Activated CD8-positive, alpha-beta T cell treated with anti-CD3 and anti-CD28 coated beads, Interleukin-2, amount 10 ng/mL, durations not matched to agents 7 days and 5 days (primary cell): Measurements from ENCODE around the gene MOCS1. TPM values are rescaled to one million over a fixed set of nuclear protein-coding genes. Genes with fewer than 3 reads are reported as not detected.

Experiments
- ATAC-seq: fragments of 150-1000 bp; cut with Tn5 transposase; one replicate; pipeline ENCODE4 v1.10.0; 2021; ENCODE audit warnings: moderate library complexity
- CTCF ChIA-PET: fragments of 350-600 bp; sonication (Branson Sonifier 250); formaldehyde crosslinking; loops from one replicate; lab custom pipeline; 2021; ENCODE audit warnings: antibody characterized with exemption; lab: Charles Lee
- POLR2A ChIA-PET: fragments of 350-600 bp; sonication (Branson Sonifier 250); formaldehyde crosslinking; loops from one replicate; lab custom pipeline; 2021; ENCODE audit warnings: antibody characterized with exemption; lab: Charles Lee
- DNase-seq: peaks from one replicate; pipeline ENCODE4 v3.0.0-alpha.2; 2020
- H3K27ac Mint-ChIP-seq: one replicate; pipeline ENCODE4 v1.8.0; 2021; ENCODE audit warnings: mild to moderate bottlenecking, mixed read lengths
- H3K27me3 Mint-ChIP-seq: one replicate; pipeline ENCODE4 v1.8.0; 2021; ENCODE audit warnings: low read depth, mixed read lengths
- H3K36me3 Mint-ChIP-seq: one replicate; pipeline ENCODE4 v1.8.0; 2021; ENCODE audit warnings: low read depth, mixed read lengths
- H3K4me1 Mint-ChIP-seq: one replicate; pipeline ENCODE4 v1.8.0; 2021; ENCODE audit warnings: low read depth, mixed read lengths
- H3K4me3 Mint-ChIP-seq: one replicate; pipeline ENCODE4 v1.8.0; 2021; ENCODE audit warnings: mild to moderate bottlenecking, mixed read lengths
- H3K9me3 Mint-ChIP-seq: one replicate; pipeline ENCODE4 v1.8.0; 2022; ENCODE audit warnings: mixed read lengths; ENCODE audit not compliant: insufficient read depth
- total RNA-seq, 2 experiments: library from RNA; stranded (reverse); gene quantifications; one replicate each; pipeline ENCODE4 v1.2.3, GENCODE V29; 2021

Gene MOCS1
- total RNA-seq, 2 experiments from 2014 or later, result not detected

- Mint-ChIP-seq H3K27me3 (no peaks in the 10 kb centered on the region), H3K9me3 (no peaks in the 10 kb centered on the region), H3K27ac (no peak overlapping the region), H3K4me3 (no peak overlapping the region), H3K4me1 (no peaks in the 10 kb centered on the region), H3K36me3 (no peaks in the 10 kb centered on the region)
- DNase-seq, result no peak
- ChIA-PET POLR2A (no interaction called here), CTCF (no interaction called here)
- no peak for ATAC-seq
These were observed 27.9 kb downstream of the MOCS1 start for GRCh38 chr6:39906318-39906761.

- Mint-ChIP-seq H3K27ac (no peak overlapping the region), H3K9me3 (no peaks in the 10 kb centered on the region), H3K4me1 (no peaks in the 10 kb centered on the region), H3K27me3 (no peaks in the 10 kb centered on the region), H3K36me3 (no peaks in the 10 kb centered on the region), H3K4me3 (no peak overlapping the region)
- ChIA-PET POLR2A (no interaction called here), CTCF (no interaction called here)
- DNase-seq (no peak), ATAC-seq (no peak)
These were observed 28.7 kb downstream of the MOCS1 start for GRCh38 chr6:39905640-39905975.

- ATAC-seq, result no peak
- Mint-ChIP-seq H3K27ac (no peak overlapping the region), H3K27me3 (no peaks in the 10 kb centered on the region), H3K4me1 (no peaks in the 10 kb centered on the region), H3K9me3 (no peaks in the 10 kb centered on the region), H3K36me3 (no peaks in the 10 kb centered on the region), H3K4me3 (no peak overlapping the region)
- ChIA-PET CTCF (no interaction called here), POLR2A (no interaction called here)
- no peak for DNase-seq
These were observed 29.2 kb downstream of the MOCS1 start for GRCh38 chr6:39904946-39905639.

- H3K4me3 Mint-ChIP-seq, result no peak overlapping the region
- ChIA-PET POLR2A (no interaction called here), CTCF (no interaction called here)
- H3K27ac Mint-ChIP-seq, result no peak overlapping the region
- H3K27me3 Mint-ChIP-seq, result no peaks in the 10 kb centered on the region
- ATAC-seq, result no peak
- H3K4me1 Mint-ChIP-seq, result no peaks in the 10 kb centered on the region
- H3K36me3 Mint-ChIP-seq, result no peaks in the 10 kb centered on the region
- DNase-seq, result no peak
- H3K9me3 Mint-ChIP-seq, result no peaks in the 10 kb centered on the region
These were observed 30.6 kb downstream of the MOCS1 start for GRCh38 chr6:39903656-39904055.

- no peaks in the 10 kb centered on the region for H3K27me3 Mint-ChIP-seq
- ATAC-seq (no peak), DNase-seq (no peak)
- H3K4me3 Mint-ChIP-seq, result no peak overlapping the region
- POLR2A ChIA-PET, result no interaction called here
- no peaks in the 10 kb centered on the region for H3K36me3 Mint-ChIP-seq
- CTCF ChIA-PET, result no interaction called here
- no peak overlapping the region for H3K27ac Mint-ChIP-seq
- H3K9me3 Mint-ChIP-seq, result no peaks in the 10 kb centered on the region
- H3K4me1 Mint-ChIP-seq, result no peaks in the 10 kb centered on the region
These were observed 31.3 kb downstream of the MOCS1 start for GRCh38 chr6:39902786-39903465.

DNA sequence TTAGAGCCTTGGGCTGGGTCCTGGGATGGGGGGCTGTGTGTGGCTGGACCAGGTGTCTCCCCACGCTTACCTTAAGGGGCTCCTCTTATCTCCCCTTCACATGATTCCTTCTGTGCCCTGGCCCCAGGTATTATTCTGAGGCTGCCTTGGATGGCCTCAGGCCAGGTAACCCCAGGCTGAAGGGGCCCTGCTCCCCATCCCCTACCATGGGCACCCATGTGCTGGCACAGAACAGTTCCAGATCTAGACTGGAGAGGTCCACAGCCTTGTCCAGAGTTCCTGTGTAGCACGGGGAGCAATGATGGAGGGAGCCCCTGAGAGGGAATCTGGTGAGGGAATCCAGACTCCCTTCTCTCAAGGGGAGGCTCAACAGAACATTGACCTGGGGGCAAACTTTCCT is 32.1 kb downstream of the MOCS1 start:
- POLR2A ChIA-PET, result no interaction called here
- Mint-ChIP-seq H3K4me1 (no peaks in the 10 kb centered on the region), H3K36me3 (no peaks in the 10 kb centered on the region), H3K4me3 (no peak overlapping the region), H3K27ac (no peak overlapping the region), H3K9me3 (no peaks in the 10 kb centered on the region), H3K27me3 (no peaks in the 10 kb centered on the region)
- DNase-seq (no peak), ATAC-seq (no peak)
- CTCF ChIA-PET, result no interaction called here

GRCh38 chr6:39901670-39902069 is 32.6 kb downstream of the MOCS1 start:
- Mint-ChIP-seq H3K27ac (no peak overlapping the region), H3K4me3 (no peak overlapping the region), H3K36me3 (no peaks in the 10 kb centered on the region), H3K27me3 (no peaks in the 10 kb centered on the region), H3K4me1 (no peaks in the 10 kb centered on the region), H3K9me3 (no peaks in the 10 kb centered on the region)
- ATAC-seq (no peak), DNase-seq (no peak)
- ChIA-PET CTCF (no interaction called here), POLR2A (no interaction called here)

GRCh38 chr6:39901116-39901655 is 33.1 kb downstream of the MOCS1 start:
- POLR2A ChIA-PET, result no interaction called here
- H3K9me3 Mint-ChIP-seq, result no peaks in the 10 kb centered on the region
- no peak overlapping the region for H3K4me3 Mint-ChIP-seq
- H3K36me3 Mint-ChIP-seq, result no peaks in the 10 kb centered on the region
- ATAC-seq, result no peak
- CTCF ChIA-PET, result no interaction called here
- no peak overlapping the region for H3K27ac Mint-ChIP-seq
- H3K4me1 Mint-ChIP-seq, result no peaks in the 10 kb centered on the region
- no peak for DNase-seq
- no peaks in the 10 kb centered on the region for H3K27me3 Mint-ChIP-seq

DNA sequence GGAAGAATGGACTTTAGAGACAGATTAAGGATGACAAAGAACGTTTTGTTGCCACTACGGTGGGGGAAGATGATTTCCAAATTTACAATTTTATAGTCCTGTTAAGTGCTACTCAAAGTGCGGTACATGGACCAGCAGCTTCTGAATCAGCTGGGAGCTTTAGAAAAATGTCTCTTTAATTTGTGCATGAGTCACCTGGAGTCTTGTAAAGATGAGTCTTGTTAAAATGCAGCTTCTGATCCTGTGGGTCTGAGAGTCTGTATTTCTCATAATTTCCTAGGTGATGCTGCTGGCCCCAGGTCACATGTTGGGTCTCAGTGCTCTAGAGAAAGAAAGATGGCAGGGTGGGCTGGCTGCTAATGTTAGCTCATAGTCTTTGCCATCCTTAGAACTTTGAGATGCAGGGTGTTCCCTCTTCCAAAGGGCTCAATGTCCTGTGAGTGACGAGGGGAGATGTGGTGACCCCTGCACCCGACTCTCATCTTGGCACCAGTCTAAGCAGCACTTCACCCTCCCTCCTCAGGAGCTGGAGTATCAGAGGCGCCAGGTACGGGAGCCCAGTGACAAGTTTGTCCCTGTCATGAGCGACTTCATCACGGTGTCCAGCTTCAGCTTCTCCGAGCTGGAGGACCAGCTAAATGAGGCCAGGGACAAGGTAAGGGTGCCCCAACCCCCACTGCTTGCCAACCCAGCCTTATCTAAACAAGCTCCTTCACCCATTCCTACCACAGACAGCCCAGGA is 34.5 kb downstream of the MOCS1 start:
- DNase-seq (no peak), ATAC-seq (no peak)
- H3K27ac Mint-ChIP-seq, result no peak overlapping the region
- H3K4me3 Mint-ChIP-seq, result no peak overlapping the region
- H3K27me3 Mint-ChIP-seq, result no peaks in the 10 kb centered on the region
- POLR2A ChIA-PET, result no interaction called here
- CTCF ChIA-PET, result no interaction called here
- H3K36me3 Mint-ChIP-seq, result no peaks in the 10 kb centered on the region
- no peaks in the 10 kb centered on the region for H3K4me1 Mint-ChIP-seq
- H3K9me3 Mint-ChIP-seq, result no peaks in the 10 kb centered on the region

DNA sequence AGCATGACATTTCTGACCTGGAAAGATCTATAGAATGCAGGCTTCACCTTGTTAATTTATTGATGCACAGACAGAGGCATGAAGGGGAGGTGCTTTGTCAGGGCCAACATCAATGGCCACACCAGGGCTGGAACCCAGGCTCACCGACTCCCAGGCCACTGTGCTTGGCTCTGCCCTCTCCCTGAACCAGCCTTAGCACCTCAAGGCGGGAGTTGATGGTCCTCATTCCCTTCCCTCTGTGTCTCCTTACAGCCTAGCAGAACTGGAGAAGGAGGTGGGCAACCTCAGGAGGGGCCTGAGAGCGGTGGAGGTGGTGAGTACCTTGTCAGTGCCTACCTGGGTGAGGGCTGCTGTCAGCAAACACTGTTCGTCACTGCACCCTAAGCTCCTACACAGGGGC is 35.6 kb downstream of the MOCS1 start:
- ChIA-PET POLR2A (no interaction called here), CTCF (no interaction called here)
- H3K27me3 Mint-ChIP-seq, result no peaks in the 10 kb centered on the region
- ATAC-seq (no peak), DNase-seq (no peak)
- no peaks in the 10 kb centered on the region for H3K9me3 Mint-ChIP-seq
- H3K36me3 Mint-ChIP-seq, result no peaks in the 10 kb centered on the region
- no peak overlapping the region for H3K27ac Mint-ChIP-seq
- H3K4me1 Mint-ChIP-seq, result no peaks in the 10 kb centered on the region
- H3K4me3 Mint-ChIP-seq, result no peak overlapping the region

- POLR2A ChIA-PET, result no interaction called here
- H3K4me3 Mint-ChIP-seq, result no peak overlapping the region
- no peak overlapping the region for H3K27ac Mint-ChIP-seq
- ATAC-seq (no peak), DNase-seq (no peak)
- CTCF ChIA-PET, result no interaction called here
- no peaks in the 10 kb centered on the region for H3K4me1 Mint-ChIP-seq
- no peaks in the 10 kb centered on the region for H3K36me3 Mint-ChIP-seq
- H3K27me3 Mint-ChIP-seq, result no peaks in the 10 kb centered on the region
- H3K9me3 Mint-ChIP-seq, result no peaks in the 10 kb centered on the region
These were observed 36.6 kb downstream of the MOCS1 start for GRCh38 chr6:39897698-39898097.

DNA sequence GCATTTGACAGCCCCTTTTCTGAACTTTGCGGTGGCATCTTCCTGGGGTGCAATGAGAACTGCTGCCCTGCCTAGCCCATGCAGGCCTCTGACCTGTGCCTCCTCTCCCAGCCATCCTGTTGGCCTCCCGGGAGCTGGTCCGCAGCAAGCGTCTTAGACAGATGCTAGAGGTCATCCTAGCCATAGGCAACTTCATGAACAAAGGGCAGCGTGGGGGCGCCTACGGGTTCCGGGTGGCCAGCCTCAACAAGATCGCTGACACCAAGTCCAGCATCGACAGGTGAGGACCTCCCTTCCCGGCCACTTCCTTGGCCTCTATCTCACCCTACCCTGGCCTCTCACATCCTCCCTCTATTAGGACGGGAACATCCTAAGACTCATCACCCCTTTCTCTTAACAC is 37.6 kb downstream of the MOCS1 start:
- H3K27me3 Mint-ChIP-seq, result no peaks in the 10 kb centered on the region
- ATAC-seq, result no peak
- H3K36me3 Mint-ChIP-seq, result no peaks in the 10 kb centered on the region
- POLR2A ChIA-PET, result no interaction called here
- no peak overlapping the region for H3K4me3 Mint-ChIP-seq
- no peaks in the 10 kb centered on the region for H3K9me3 Mint-ChIP-seq
- CTCF ChIA-PET, result no interaction called here
- no peak for DNase-seq
- no peaks in the 10 kb centered on the region for H3K4me1 Mint-ChIP-seq
- H3K27ac Mint-ChIP-seq, result no peak overlapping the region
